ENCODE results near the gene SPATS1.

- no peak for TF ChIP-seq CTCF (IDR thresholded peaks at IDR 0.05)
- no peak for TF ChIP-seq POLR2A (IDR thresholded peaks at IDR 0.05)
Observed at GRCh38 chr6:44321210-44321609, 21.2 kb upstream of the SPATS1 start.

Measured in esophagus squamous epithelium (tissue), 4 donors.